NCI-H82 treated with DMSO at 0.1 percent for 48 hours (cell line): ENCODE results near the gene DLG1.
"Not testable (repeated sequence)": the region's sequence is repeated elsewhere in the genome, so short reads cannot be mapped to it uniquely, and the experiment has no call there.

Experiments
- DNase-seq: peaks from one replicate; lab custom pipeline; 2025; ENCODE audit not compliant: unreplicated experiment; lab: John Stamatoyannopoulos, UW

DLG1 gene

GRCh38 chr3:197292083-197292646 lies 6.2 kb downstream of the DLG1 start:
- DNase-seq, result no peak

DNA sequence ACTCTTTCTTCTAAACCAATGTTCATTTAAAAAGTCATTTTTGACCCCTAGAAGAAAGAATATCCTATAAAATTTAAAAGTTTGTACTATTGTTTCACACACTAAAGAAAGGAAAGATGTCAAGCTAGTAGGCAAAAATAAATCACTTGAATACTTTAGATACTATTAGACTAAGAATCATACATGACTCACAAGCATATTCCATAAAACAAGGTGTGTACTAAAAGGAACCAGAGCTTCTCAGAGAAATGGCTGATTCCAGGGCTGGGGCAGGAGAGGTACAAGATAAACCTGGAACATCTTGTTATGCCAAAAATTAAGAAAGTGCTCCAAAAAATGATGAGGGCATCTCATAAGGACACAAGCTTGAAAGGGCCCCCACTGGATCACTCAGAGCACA lies 8.7 kb downstream of the DLG1 start:
- DNase-seq, result no peak

GRCh38 chr3:197286678-197287077 lies 11.7 kb downstream of the DLG1 start:
- no peak for DNase-seq

- DNase-seq, result no peak
Measured at GRCh38 chr3:197285557-197285956, 12.9 kb downstream of the DLG1 start.

- peak; percentile 97 for DNase-seq
Measured at GRCh38 chr3:197283045-197283444, 15.4 kb downstream of the DLG1 start.

DNA sequence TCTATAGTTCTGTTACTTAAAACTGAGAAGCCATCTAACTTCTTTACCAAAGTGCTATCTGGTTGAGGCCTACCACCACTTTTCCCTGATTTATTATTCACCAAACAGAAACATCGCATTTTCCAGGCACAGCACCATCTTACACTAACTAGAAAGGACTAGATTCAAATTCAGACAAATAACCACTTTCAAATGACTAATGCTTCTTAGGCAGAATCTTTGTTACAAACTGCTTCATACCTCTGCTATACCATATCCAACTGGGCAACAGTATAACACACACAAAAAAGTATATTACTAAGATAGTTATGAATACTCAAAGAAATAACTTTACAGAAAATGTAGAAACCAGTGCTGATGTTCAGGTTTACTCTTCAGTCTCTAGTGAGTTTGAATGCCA lies 16.6 kb downstream of the DLG1 start:
- DNase-seq, result no peak

DNA sequence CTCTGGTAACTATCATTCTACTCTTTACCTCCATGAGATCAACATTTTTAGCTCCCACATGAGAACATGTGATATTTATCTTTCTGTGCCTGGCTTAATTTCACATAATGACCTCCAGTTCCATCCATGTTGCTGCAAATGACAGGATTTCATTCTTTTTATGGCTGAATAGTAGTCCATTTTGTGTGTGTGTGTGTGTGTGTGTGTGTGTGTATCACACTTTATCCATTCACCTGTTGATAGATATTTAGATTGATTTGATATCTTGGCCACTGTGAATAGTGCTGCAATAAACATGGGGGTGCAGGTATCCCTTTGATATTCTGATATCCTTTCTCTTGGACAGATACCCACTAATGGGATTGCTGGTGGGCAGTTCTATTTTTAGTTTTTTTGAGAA lies 18.3 kb downstream of the DLG1 start:
- no peak for DNase-seq

DNA sequence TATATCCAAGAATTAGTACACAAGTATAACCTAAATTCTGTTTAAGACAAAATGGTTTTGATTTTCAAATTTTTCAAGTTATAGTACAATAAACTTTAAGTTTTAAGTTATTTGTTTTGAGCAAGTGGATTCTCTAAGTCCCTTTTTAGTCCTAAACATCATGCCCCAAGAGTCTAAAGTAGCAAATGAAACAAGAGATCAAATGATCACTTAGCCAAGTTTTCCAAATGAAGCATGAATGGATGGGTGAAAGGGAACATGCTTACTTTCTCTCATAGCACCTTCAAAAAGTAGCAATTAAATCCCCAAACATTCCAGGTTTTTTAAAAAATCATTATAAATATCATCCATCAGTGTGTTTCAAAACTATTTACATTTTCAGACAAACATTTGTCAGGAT lies 19.5 kb downstream of the DLG1 start:
- DNase-seq, result no peak

- not testable (repeated sequence) for DNase-seq
Measured at GRCh38 chr3:197276808-197277207, 21.6 kb downstream of the DLG1 start.

- DNase-seq, result no peak
Measured at GRCh38 chr3:197270558-197271317, 27.7 kb downstream of the DLG1 start.

DNA sequence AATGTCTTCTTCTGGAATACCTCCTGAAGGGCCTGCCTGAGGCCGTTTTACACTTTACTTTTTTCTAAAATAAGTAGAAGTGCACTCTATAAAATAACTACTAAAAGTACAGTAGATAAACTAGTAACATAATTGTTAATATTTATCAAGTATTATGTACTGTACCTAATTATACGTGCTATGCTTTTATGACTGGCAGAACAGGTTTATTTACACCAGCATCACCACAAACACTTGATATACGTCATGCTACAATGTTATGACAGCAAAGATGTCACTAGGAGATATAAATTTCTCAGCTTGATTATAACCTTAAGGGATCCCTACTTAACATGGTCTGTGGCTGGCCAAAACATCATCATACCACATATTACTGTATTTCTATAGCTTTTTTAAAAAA lies 29.4 kb downstream of the DLG1 start:
- DNase-seq, result no peak

DNA sequence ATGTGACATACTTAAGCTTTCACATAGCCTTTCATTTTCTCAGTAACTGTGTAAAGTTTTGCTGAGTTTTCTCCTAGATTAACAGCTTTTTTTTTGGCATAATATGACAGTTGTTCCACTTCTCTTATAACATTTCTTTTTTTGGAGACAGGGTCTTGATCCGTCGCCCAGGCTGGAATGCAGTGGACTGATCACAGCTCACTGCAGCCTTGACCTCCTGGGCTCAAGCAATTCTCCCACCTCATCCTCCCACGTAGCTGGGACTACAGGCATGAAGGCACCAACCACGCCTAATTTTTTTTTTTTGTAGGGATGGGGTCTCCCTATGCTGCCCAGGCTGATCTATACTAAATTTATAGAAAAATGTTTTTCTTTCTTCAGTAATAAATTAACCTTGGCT lies 30.1 kb downstream of the DLG1 start:
- no peak for DNase-seq

DNA sequence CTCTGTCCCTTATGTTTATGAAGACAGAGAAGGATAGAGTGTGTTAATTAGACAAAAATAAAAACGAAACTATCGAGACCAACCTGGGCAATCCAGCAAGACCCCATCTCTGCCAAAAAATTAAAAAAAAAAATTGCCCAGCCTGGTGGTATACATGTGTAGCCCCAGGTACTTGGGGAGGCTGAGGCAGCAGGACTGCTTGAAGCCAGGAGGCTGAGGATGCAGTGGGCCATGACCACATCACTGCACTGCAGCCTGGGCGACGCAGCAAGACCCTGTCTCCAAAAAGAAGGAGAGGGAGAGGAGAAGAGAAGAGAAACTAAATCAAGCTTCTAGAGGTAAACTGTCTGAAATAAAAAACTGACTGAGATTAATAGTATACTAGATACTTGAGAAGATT lies 32.1 kb downstream of the DLG1 start:
- no peak for DNase-seq

- no peak for DNase-seq
Measured at GRCh38 chr3:197262709-197263108, 35.7 kb downstream of the DLG1 start.

DNA sequence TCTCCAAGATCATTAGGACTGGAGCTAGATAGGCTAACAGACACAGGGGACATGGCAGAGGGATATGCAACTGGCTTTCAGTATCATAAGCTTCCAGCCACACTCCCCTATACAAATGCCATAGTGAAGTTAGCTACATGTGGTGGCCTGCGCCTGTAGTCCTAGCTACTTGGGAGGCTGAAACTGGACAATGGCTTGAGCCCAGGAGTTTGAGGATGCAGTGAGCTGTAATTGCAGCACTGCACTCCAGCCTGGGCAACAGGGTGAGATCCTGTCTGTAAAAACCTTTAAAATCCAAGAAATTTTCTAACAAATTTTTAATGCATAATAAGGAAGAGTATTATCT lies 37.3 kb downstream of the DLG1 start:
- DNase-seq, result no peak

DNA sequence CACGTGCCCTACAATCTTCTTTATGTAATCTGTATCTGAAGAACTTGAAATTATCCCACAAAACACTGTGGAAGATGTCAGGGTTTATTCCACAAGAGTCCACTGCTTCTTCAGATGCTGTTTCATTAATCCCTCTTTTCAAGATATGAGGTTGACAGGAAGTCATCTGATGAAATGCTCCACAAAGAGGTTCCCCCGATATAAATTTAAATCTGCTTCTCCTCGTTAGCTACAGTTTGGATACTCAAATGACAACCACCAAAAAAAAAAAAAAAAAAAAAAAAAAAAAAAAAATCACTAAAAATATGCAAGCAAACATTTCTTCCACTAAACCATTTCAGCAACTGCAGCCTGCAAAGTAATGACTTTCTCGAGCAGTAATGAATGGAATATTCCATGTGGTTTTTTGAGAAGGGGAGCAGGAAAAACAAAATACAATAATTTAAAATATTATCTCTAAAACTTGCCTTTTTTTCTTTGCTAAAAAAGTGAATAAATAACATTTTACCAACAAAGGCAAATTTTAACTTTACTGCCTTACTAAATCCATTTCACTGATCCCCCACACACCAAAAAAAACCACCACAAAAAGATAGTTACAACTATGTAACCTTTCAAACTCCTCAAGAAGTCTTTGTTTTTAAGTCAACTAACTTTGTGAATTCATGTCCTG lies 37.8 kb downstream of the DLG1 start:
- no peak for DNase-seq

DNA sequence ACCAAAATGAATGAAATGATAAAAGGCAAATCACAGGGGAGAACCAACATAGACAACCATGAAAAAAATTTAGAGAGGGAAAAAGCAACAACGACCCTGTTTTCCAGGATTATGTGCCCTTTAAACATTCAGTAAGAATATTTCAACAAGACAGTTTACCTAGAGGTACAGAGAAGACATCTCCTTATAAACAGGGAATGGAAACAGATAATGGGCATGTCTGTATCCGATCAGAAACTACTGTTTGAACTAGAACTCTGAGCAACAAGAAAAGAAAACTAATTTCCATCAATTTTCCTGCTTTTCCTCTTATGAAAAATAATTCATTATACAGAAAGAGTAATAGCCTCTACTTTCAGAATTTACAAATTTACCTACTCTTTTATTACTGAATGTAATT lies 39.3 kb downstream of the DLG1 start:
- no peak for DNase-seq

GRCh38 chr3:197258168-197258755 lies 40.1 kb downstream of the DLG1 start:
- no peak for DNase-seq

DNA sequence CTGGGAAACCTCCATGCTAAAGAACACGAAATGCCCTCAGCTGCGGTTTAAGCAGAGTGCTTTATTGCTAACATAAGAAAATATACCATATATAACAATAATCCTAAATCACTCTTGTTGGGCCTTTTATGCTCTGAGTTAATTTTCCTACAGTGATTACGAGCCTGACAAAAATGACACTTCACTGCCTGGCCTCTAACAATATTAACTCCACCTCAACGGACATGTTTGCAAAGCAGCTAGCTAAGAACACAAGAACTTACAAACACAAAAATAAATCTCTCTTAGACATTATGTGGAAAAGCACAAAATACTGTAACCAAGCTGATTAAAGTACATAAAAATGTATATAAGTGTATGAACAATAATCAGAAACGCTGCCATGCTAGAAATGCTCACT lies 40.7 kb downstream of the DLG1 start:
- no peak for DNase-seq

- DNase-seq, result peak; percentile 18
Measured at GRCh38 chr3:197256836-197257444, 41.5 kb downstream of the DLG1 start.

- DNase-seq, result no peak
Measured at GRCh38 chr3:197256104-197256503, 42.3 kb downstream of the DLG1 start.
